ENCODE data around the gene CDH13.

Gene CDH13

DNA sequence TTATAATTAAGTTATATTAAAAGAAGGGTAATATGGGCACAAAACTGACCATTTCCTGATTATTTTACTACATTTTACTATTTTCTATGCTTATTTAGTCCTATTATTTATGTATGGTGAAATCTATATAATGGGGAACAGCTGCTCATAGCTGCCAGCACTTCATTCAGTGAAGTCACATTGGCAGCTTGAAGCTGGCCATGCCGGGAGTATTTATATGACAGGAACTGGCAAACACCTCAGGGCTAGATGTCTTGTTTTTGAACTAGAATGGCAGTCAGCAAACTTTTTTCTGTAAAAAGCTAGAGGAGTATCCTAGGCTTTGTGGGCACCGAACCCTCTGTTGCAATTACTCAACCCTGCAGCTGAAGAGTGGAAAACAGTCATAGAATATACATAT is 104.1 kb downstream of the CDH13 start:
- Histone ChIP-seq H3F3A (ENCODE audit: insufficient read depth, low read length) (peaks cover 17% of the 10 kb centered on the region), H4K20me1 (ENCODE audit: insufficient read depth, low read length) (no peaks in the 10 kb centered on the region), H3K9me2 (replicated peaks; ENCODE audit: insufficient read depth, low read length) (no peaks in the 10 kb centered on the region), H3K79me2 (ENCODE audit: low read length) (no peaks in the 10 kb centered on the region), H3K4me1 (ENCODE audit: low read length) (peaks cover 43% of the 10 kb centered on the region), H3K9ac (ENCODE audit: low read length) (no peak overlapping the region), H2AFZ (ENCODE audit: low read length) (no peak overlapping the region), H3K4me3 (ENCODE audit: low read length) (no peak overlapping the region), H3K27me3 (replicated peaks; ENCODE audit: insufficient read depth, low read length) (no peaks in the 10 kb centered on the region), H3K9me3 (replicated peaks; ENCODE audit: insufficient read depth, low read length) (no peaks in the 10 kb centered on the region), H3K4me2 (ENCODE audit: low read depth, low read length) (no peak overlapping the region), H3K36me3 (replicated peaks; ENCODE audit: insufficient read depth, low read length) (no peaks in the 10 kb centered on the region), H3K27ac (ENCODE audit: low read length) (no peak overlapping the region)
- TF ChIP-seq, protein P1, sequence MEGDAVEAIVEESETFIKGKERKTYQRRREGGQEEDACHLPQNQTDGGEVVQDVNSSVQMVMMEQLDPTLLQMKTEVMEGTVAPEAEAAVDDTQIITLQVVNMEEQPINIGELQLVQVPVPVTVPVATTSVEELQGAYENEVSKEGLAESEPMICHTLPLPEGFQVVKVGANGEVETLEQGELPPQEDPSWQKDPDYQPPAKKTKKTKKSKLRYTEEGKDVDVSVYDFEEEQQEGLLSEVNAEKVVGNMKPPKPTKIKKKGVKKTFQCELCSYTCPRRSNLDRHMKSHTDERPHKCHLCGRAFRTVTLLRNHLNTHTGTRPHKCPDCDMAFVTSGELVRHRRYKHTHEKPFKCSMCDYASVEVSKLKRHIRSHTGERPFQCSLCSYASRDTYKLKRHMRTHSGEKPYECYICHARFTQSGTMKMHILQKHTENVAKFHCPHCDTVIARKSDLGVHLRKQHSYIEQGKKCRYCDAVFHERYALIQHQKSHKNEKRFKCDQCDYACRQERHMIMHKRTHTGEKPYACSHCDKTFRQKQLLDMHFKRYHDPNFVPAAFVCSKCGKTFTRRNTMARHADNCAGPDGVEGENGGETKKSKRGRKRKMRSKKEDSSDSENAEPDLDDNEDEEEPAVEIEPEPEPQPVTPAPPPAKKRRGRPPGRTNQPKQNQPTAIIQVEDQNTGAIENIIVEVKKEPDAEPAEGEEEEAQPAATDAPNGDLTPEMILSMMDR (IDR thresholded peaks at IDR 0.05; ENCODE audit: low read length), result no peak
- TF ChIP-seq EZH2phosphoT487 (IDR thresholded peaks at IDR 0.05; ENCODE audit: low read length) (no peak), EZH2 (optimal IDR thresholded peaks at IDR 0.05; ENCODE audit: low read depth, low read length) (no peak)
- DNase-seq, result no peak

DNA sequence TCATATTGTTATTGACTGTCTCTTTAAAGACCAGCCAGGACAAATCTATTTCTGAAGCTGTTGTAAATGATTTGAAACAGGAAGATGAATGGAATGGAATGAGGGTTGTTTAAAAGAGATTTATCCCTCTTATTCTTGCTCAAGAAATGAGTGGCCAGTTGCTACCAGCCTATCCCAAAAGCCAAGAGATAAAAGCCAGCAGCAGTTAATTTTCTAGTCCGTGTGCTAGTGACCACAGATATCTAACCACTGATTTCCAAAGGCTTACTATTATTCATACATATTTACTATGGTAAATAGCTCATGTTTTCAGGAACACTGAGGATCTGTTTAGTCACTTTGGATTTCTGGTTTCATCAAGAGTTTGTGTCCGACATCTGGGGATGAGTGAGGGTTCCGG is 105.7 kb downstream of the CDH13 start:
- no peaks in the 10 kb centered on the region for H3K9me3 ChIP-seq (replicated peaks; ENCODE audit: insufficient read depth, low read length)
- no peak overlapping the region for H3K27ac ChIP-seq (ENCODE audit: low read length)
- no peaks in the 10 kb centered on the region for H4K20me1 ChIP-seq (ENCODE audit: insufficient read depth, low read length)
- no peaks in the 10 kb centered on the region for H3K36me3 ChIP-seq (replicated peaks; ENCODE audit: insufficient read depth, low read length)
- H3K4me3 ChIP-seq (ENCODE audit: low read length), result no peak overlapping the region
- peaks cover 51% of the 10 kb centered on the region for H3K4me1 ChIP-seq (ENCODE audit: low read length)
- H2AFZ ChIP-seq (ENCODE audit: low read length), result no peak overlapping the region
- H3K27me3 ChIP-seq (replicated peaks; ENCODE audit: insufficient read depth, low read length), result no peaks in the 10 kb centered on the region
- H3K9ac ChIP-seq (ENCODE audit: low read length), result no peak overlapping the region
- TF ChIP-seq EZH2 (optimal IDR thresholded peaks at IDR 0.05; ENCODE audit: low read depth, low read length) (no peak), EZH2phosphoT487 (IDR thresholded peaks at IDR 0.05; ENCODE audit: low read length) (no peak)
- TF ChIP-seq, protein P1 (IDR thresholded peaks at IDR 0.05; ENCODE audit: low read length), result no peak
- no peaks in the 10 kb centered on the region for H3K9me2 ChIP-seq (replicated peaks; ENCODE audit: insufficient read depth, low read length)
- no peak overlapping the region for H3K4me2 ChIP-seq (ENCODE audit: low read depth, low read length)
- DNase-seq, result no peak
- no peaks in the 10 kb centered on the region for H3K79me2 ChIP-seq (ENCODE audit: low read length)
- H3F3A ChIP-seq (ENCODE audit: insufficient read depth, low read length), result peaks cover 24% of the 10 kb centered on the region

DNA sequence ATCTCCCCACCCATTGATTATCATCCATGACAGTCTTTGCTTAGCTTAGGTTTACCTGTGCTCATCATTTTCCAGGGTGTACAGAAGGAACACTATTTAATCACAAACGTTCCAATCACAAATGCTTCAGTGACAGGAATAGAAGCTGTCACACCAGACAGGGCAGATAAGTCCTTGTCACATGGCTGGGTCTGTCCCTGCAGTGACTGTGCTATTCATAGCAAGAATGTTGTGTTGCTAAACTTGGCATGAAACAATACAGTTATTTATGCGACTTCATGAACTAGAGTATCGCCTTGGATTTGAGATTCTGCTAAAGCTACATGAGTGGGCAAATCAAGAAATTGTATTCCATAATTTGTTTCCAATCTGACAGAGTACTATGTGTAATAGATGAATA is 108.4 kb downstream of the CDH13 start:
- TF ChIP-seq, protein P1 (IDR thresholded peaks at IDR 0.05; ENCODE audit: low read length), result no peak
- TF ChIP-seq EZH2phosphoT487 (IDR thresholded peaks at IDR 0.05; ENCODE audit: low read length) (no peak), EZH2 (optimal IDR thresholded peaks at IDR 0.05; ENCODE audit: low read depth, low read length) (no peak)
- Histone ChIP-seq H3K27me3 (replicated peaks; ENCODE audit: insufficient read depth, low read length) (no peaks in the 10 kb centered on the region), H3K79me2 (ENCODE audit: low read length) (no peaks in the 10 kb centered on the region), H3K9me3 (replicated peaks; ENCODE audit: insufficient read depth, low read length) (no peaks in the 10 kb centered on the region), H3K9ac (ENCODE audit: low read length) (peak overlapping the region; percentile 30; the same call in 1 of the 2 replicates), H4K20me1 (ENCODE audit: insufficient read depth, low read length) (no peaks in the 10 kb centered on the region), H3K9me2 (replicated peaks; ENCODE audit: insufficient read depth, low read length) (no peaks in the 10 kb centered on the region), H3K4me1 (ENCODE audit: low read length) (peaks cover 27% of the 10 kb centered on the region), H3K4me3 (ENCODE audit: low read length) (peak overlapping the region; percentile 40), H3K4me2 (ENCODE audit: low read depth, low read length) (peak overlapping the region; percentile 65), H3K36me3 (replicated peaks; ENCODE audit: insufficient read depth, low read length) (no peaks in the 10 kb centered on the region), H3K27ac (ENCODE audit: low read length) (peak overlapping the region; percentile 72), H3F3A (ENCODE audit: insufficient read depth, low read length) (peaks cover 14% of the 10 kb centered on the region; the same call in 1 of the 2 replicates), H2AFZ (ENCODE audit: low read length) (peak overlapping the region; percentile 18; the same call in 1 of the 2 replicates)
- DNase-seq, result peak; percentile 43
